Fibroblast of peridontal ligament (primary cell): Measurements from ENCODE around the gene EXD3.
"Not testable (repeated sequence)": the region's sequence is repeated elsewhere in the genome, so short reads cannot be mapped to it uniquely, and the experiment has no call there.

ENCODE experiments used
- DNase-seq: peaks from one replicate; pipeline ENCODE4 v3.0.0-alpha.2; 2010; ENCODE audit errors: extremely low read depth

EXD3 gene

DNA sequence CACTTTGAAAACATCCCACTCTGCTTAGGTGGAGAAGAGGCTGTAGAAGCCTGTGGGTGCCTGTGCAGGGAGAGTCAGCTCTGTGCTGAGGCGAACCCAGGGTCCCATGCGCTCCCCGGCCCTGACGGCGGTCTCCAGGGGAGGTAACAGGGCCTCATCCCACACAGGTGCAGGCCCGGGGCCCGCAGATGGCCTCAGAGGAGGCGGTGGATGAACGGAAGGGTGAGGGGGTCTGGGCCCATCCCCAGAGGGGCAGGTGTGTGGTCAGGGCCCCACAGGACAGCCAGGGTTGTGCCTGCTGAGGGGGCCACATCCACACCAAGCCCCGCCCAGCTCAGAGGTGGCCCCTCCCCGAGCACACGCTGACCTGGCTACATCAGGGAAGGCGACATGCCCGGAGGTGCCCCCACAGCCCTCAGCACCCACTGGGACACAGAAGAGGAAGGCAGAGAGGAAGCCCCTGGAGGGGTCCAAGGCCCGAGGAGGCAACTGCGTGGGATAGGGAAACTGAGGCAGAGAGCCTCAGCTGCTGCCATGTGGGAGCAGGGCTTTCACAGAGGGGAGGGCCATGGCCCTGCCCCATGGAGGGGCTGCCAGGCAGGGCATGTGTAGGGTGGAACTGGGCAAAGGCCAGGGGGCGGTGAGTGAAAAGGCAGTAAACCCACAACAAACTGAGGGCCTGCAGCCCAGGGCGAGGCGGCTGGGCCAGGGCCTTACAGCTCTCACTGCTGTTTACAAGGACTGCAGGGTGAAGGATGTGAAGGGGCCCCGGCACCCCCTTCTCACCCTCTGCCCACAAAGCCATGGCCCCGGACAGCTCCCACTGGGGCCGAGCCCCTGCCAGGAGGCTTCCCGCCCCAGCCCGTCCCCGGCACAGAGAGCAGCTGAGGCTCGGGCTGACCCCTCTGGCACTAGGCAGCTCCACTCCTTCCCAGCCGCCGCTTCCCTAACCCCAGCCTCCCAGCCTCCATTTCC, 29.5 kb downstream of the EXD3 start:
- no peak for DNase-seq

DNA sequence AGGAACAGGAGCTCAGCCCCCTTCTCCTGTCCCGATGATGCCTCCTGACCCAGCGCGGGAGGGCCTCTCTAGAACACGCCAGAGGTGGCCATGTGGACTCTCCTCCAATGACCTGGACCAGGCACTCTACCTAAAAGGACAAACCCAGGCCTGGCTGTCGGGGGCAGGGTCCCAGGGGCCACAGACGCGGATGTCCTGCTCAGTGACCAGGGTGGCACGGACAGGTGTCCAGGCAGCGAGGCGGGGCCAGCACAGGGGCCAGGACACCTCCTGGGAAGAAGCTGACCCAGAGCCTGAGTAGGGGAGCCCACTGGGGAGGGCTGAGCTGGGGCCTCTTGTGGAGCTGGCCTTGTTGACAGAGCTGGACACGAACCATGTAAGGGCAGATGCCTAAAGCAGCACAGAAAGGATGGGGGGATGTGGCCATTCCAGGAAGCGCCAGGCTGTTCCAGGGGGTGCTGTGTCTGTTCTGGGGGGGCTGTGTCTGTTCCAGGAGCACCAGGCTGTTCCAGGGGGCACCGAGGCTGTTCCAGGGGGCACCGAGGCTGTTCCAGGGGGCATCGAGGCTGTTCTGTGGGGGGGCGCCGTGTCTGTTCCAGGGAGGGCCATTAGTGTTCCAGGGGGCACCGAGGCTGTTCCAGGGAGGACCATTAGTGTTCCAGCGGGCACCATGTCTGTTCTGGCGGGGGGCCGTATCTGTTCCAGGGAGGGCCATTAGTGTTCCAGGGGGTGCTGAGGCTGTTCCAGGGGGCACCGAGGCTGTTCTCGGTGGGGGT, 30.5 kb downstream of the EXD3 start:
- no peak for DNase-seq

DNA sequence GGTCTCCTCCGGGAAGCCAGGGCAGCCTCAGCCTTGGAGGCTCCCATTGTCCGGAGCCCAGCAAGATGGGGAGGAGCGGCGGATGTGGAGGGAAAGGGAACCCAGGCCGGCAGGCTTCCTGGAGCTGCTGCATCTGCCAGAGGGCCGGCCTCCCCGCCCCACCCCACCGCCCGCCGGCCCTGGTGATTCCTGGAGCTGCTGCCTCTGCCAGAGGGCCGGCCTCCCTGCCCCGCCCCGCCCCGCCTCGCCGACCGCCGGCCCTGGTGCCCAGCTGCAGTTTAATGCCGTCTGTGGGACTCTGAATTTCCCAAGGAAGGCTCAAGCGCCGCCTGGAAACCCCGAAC, 31.6 kb downstream of the EXD3 start:
- no peak for DNase-seq

DNA sequence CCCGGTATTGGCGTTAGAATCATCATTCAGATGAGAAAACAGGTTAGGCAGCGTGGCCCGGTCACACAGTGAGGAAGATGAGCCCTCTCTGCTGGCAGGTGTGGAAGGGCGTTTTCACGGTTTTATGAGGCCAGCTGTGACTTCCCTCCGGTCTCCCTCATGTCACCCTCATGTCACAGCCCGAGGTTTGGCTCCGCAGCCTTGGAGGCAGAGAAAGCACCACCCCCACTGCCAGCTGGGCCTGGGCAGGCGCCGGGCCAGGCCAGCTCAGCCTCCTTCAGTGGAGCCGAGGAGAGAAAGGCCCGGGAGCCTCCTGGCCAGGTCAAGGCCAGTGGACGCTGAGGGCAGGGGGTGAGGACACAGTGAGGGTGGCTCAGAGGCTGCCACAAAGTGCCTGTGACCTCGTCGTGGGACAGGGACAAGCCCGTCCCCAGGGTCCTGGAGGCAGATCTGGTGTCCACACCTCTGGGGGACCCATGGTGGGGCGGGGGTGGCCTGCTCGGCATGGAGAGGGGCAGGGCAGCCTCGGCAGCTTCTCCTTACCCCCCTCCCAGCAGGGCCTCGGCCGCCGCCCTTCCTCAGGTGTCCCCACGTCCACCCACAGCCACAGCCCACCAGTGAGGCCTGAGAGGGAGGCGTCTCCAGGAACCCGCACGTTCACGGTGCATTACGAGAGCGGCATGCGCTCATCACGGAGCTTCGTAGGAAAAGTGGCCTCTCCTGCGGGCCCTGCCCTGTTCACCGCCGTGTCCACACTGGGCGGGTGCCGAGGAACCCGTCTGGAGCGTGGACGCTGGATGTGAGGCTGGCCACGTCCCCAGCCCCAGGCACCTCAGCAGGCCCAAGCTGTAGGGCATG, 32.2 kb downstream of the EXD3 start:
- no peak for DNase-seq

DNA sequence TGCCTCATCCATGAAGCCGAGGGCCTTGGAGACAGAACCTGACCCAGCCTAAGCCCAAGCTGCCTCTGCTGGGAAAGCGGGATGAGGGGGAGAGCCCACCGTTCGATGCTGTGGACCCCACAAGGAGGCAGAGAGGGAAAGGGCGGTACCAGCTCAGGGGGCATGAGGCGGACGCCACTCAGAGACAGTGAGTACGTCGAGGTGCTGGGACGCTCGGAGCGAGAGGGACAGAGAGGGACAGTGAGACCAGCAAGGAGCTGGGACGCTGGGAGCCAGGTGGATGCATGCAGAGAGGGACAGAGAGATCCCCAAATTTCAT, 33.6 kb downstream of the EXD3 start:
- no peak for DNase-seq

DNA sequence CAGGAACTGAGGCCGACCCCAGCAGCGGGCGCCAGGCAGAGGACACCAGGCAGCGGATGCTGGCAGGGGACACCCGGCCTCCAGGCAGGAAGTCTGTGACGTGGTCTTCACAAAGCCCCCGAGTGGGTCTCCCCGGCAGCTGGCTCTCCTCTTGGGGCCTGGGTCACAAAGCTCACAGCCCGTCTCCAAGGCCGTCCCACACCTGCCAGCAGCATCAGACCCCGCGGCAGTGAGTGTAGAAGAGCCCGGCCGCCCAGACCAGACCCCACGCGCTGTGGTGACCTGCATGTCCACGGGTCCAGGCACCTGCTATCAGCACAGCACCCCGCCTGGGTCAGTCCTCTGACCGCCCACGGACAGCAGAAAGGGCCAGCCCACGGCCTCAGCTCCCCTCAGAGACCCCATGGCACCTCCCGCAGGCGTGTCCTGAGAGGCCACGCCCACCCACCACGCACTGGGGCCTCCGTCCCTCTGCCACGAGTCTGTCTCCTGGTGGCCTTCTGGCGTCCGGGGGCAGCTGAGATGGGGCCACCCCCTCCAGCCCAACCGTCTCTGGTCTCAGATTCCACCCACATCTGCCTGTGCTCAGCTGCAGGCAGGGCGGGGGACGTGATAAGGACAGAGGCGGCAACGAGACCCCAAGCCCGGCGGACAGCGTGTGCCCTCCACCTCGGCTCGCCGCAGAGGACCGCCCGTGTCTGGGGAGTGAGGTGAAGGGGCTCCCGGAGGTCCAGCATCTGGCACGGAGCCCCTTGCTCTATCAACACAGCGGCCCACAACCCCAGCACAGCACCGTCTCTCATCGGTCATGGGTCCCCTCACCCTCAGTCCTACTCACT, 34.2 kb downstream of the EXD3 start:
- DNase-seq, result no peak

DNA sequence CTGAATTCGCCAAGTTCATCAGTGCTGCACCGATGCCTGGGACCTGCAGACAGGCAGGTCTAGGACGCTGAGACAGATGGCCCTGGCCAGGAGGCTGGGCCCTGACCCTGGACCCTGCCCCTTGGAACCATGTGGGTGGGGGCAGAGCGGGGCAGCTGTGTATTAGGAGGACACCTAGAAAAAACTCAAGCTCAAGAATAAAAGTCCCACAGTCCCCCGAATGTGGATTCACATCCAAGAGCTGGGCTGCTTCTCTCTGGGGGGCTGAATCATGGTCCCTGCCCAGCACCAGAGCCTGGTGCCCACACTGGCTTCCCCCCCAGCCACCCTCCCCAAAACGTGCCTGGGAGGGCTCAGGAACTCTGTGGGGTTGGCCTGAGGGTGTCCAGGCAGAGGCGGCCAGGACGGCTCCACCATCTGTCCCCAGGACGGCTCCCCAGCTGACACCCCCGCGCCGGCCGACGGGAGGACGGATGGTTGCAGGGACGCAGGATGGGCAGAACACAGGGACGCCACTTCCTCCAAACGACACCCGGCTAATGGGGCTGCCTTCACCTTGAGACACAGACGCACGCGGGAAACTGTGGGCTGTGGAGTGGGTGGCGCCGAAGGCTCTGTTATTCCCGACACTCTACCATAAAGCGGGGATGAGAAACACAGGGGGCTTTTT, 34.9 kb downstream of the EXD3 start:
- DNase-seq, result no peak

DNA sequence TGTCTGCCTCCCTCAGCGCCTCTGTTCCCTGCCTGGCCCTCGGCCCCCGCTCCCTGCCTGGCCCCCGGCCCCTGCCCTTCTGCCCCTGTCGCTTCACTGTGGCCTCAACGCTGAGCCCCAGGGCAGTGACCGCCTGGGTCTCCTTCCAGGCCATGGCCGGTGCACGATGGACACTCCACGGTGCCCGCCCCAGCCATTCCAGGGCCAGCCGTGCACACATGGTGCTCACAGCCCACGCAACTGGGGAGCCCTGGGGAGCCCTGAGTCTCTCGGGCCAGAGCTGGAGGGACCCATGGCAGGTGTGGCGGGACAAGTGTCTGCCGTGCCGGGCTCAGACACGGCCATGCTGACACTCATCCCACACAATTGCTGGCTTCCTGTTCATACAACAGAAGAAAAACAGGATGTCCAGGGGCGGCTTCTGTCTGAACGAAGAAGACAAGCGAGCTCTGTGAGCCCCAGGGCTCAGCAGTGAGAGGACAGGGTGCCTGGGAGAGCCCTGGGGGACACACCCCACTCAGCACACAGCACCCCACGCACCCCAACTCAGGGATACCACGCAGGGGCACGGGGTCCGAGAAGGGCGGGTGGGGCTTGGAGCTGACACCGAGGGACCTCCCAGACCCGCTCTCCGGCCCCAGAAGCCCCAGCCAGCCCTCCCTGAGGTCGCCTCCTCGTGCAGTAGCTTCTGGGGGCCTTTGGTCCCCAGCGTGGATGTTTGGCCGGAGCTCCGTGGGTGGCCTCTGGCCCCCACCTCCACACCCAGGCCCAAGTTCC, 35.7 kb downstream of the EXD3 start:
- DNase-seq, result no peak

DNA sequence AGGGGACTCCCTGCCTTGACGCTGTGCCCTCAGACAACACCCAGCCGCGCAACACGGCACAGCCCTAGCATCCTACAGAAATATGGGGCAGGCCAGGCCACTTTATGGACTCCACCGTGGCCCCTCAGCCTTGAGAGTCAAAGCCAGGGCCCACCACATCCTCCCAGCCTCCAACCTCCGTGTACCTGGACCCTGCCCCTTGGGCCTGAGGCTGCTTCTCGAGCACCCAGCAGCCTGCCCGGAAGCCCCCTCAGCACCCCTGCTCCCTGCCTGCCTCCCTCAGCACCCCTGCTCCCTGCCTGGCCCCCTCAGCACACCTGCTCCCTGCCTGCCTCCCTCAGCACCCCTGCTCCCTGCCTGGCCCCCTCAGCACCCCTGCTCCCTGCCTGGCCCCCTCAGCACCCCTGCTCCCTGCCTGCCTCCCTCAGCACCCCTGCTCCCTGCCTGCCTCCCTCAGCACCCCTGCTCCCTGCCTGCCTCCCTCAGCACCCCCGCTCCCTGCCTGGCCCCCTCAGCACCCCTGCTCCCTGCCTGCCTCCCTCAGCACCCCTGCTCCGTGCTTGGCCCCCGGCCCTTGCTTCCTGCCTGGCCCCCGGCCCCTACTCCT, 36.4 kb downstream of the EXD3 start:
- not testable (repeated sequence) for DNase-seq

DNA sequence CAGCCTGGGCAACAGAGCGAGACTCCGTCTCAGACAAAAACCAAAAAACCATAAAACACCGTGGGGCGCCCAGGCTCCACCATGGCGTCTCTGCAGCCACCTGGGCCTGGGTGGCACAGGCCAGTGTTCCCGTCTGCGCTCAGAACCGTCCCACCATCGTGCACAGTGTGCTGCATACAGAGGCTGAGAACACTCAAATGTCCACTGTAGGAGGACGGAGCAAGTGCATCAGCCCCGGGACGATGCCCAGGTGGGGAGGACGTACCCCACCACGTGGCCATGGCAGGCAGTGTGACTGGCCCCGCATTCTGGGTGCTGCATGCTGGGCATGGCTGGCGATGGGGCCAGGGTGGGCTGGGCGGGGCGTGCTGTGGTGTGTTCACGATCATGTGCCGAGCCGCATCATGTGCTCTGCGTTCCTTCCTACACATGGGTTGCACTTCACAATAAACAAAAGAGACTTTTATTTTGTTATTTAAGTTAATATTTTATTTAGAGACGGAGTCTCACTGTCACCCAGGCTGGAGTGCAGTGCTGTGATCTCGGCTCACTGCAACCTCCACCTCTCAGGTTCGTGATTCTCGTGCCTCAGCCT, 37.8 kb downstream of the EXD3 start:
- DNase-seq, result no peak

DNA sequence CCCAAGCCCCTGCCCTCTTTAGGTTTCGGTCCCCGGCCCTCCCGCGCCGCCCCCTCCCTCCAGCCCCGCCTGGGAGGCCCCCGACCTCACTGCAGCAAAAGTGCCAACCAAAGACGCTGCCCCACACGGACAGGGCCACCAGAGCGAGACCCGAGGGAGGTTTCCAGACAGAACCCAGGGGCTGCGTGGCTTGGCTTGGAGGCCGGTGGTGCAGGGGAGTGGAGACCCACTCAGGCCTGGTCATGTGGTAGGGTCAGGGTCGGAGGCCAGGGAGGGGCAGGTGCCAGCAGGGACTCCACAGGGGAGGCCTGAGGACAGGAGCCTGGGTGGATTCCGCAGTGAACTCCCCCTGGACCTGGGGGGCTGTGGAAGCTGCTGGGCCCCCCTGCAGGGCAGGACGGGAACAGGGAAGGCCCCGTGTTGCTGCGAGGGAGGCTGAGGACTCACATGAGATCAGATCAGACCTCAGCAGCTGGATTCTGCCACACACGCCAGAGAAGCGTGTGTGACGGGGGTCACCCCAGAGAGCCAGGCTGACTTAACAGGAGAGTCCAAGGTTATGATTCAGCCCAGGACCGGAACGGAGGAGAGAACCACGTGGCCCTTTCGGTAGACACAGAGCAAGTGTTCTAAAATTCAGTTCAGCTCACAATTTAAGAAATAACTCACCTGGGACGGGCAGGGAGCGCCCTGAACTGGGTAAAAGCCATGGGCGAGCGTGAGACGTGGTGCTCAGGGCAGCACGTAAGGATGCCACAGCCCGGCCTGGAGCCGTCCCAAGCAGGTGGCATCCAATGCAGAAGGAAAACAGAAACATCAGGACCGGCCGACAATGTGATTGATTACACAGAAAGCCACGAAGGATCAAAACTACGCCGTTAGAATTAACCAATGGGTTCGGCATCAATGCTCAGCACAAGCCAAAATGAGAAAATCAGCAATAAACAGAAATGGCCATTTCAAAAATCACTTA, 38.9 kb downstream of the EXD3 start:
- DNase-seq, result no peak

DNA sequence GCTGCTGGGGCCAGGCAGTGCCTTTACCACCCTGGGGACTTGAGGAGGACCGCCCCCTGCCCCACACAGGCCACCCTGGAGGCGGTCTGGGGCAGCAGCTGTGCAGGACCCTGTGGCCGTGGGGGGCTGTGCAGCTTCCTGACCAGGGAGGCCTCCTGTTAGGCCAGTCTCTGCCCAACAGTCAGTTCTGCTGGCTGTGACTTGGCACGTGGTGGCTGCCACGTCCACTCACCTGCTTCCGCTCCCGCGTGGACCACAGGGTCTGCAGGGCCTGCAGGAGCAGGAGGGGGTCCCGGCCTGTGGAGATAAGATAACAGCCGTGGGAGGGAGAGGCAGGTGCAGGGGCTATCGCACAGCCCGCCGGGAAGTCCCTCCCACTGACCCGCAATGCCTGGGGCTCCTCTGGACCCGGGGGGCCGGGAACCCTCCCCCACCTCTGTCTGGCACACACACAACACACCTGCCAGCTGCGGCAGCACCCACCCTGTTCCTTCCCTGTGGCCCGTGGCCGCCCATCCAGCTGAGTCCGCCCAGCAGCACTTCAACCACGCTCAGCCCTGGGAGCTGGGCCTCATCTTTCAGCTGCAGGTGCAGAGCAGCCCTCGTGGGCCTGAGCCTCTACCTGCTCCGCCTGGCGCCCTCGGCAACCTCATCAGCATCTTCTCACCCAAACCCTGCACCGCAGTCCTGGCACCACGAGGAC, 39.7 kb downstream of the EXD3 start:
- no peak for DNase-seq

DNA sequence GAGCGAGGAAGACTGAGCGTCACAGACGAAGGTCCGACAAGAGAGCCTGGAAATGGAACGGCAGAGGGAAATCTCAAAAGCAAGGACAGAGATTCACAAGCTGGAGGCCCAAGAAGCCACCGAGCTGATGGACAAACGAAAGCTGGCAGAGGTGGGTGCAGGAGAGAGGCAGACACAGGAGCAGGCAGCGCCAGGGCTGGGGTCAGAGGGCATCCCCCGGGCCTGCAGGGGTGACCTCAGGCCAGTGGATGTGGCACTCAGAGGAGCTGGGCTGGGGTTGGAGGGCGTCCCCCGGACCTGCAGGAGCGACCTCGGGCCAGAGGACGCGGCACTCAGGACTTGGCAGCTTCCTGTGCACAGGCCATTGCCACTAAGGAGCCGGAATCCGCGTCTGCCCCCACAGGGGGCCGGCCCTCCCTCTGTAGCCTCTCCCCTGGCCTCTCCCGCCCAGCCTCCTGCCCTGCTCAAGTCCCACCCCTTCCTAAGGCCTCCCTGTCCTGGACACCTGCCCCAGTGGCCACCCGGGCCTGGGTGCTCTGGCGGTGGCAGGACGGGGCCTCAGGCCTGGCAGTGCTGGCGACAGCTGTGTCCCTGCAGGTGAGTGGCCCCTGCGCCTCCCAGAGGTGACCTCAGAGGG, 40.4 kb downstream of the EXD3 start:
- DNase-seq, result no peak

DNA sequence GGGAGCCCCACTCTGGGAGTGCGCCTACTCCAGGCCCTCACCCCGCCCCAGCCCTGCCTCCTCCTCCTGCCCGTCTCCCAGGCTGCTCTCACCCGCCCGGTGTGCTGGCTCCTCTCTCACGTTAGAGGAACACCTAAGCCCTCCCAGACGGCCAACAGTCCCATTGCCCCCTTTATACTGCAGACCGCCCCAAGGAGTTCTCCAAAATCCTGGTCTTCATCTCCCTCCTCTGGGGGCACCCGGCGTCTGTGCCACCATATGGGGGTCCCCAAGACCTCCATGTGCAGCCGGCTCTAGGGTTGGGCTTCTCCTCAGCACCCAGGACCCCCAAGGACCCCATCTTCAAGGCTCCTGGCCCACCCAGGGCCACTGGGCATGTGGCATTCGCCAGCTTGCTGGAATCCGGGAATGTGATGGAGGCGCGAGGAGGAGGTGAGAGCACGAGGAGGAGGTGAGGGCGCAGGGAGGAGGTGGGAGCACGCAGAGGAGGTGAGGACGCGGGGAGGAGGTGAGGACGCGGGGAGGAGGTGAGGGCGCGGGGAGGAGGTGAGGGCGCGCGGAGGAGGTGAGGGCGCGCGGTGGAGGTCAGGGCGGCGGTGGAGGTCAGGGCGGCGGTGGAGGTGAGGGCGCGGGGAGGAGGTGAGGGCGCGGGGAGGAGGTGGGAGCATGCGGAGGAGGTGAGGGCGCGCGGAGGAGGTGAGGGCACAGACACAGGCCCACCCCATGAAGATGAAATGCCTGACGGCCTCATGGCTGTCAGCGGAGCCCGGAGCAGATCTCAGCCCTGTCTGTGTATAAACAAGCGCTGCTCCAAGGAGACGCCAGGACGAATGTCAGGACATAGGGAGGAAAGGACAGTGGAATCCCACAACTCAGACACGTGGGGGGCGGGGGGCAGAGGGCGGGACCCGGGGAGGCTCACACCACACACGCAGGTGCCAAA, 41.2 kb downstream of the EXD3 start:
- DNase-seq, result no peak

DNA sequence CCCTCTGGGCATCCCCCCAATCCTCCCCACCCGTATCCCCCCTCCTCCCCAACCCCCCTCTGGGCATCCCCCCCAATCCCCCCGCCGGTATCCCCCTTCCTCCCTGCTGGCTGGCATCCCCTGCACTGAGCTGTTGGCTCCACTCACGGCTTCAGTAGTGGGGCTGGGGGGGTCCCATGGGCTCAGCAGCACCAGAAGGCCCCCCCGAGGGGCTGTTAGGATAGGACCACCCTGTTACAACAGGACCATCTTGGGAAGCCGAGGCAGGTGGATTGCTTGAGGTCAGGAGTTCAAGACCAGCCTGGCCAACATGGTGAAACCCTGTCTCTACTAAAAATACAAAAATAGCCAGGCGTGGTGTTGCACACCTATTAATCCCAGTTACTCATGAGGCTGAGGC, 42.4 kb downstream of the EXD3 start:
- no peak for DNase-seq

DNA sequence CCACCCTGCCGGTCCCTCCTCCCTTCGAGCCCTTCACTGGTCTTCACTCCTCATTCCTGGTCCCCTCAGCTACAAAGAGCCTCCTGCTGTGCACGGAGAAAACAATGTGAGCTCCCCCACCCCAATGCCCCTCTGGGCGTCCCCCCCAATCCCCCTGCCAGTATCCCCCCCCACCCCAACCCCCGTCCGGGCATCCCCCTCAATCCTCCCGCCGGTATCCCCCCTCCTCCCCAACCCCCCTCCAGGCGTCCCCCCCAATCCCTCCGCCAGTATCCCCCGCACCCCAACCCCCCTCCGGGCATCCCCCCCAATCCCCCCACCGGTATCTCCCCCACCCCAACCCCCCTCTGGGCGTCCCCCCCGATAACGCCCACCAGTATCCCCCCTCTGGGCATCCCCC, 42.8 kb downstream of the EXD3 start:
- no peak for DNase-seq
